ENCODE data around the gene UBAC2.
A peak's percentile ranks its signal among the peaks of the same experiment; 100 is the strongest.

The UBAC2 gene

DNA sequence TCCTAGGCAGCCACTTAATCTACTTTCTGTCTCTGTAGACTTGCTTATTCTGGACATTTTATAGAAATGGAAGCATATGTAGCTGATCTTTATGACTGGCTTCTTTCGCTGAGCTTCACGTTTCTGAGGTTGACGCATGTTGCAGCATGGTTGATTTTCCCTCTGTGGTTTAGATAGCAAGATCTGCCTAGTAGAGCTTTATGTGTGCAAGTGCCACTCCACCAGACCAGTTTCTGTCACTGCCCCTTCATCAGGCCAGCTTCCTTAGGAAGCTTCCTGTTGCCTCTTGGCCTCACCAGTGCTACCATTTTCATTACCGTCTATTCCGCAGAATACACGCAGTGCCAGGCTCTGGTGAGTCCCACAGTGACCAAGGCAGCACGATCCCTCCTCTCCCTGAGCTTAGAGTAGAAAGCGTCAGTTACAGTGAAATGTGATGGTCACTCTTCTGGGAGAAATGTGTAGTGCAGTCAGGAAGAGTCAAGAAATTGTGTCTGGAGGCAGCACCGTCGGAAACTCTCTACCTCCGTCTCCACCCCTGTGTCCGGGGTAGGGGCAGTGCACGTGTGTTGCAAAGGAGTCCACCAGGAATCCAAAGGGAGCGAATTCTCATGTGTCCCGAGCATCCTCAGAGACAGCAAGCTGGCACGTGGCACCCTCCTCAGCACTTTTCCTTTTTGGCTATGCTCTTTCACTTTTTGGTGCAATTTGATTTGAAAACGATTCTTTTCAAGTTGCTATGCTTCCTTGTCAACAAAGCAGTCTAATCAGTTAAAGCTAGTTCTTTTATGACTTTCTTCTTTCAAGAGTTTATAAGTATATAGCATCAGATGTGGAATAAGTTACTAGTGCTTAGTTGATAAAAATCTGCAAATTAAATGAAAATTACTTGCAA is 151.9 kb downstream of the UBAC2 start:
- Mint-ChIP-seq H3K4me1 (ENCODE audit: low read depth) (peaks cover 84% of the 10 kb centered on the region), H3K27ac (peak overlapping the region; percentile 99), H3K4me3 (peak overlapping the region; percentile 70), H3K9me3 (no peaks in the 10 kb centered on the region), H3K27me3 (no peaks in the 10 kb centered on the region), H3K36me3 (ENCODE audit: low read depth) (peaks cover 76% of the 10 kb centered on the region)

GRCh38 chr13:99353246-99353600 is 152.6 kb downstream of the UBAC2 start:
- peaks cover 84% of the 10 kb centered on the region for H3K4me1 Mint-ChIP-seq (ENCODE audit: low read depth)
- no peaks in the 10 kb centered on the region for H3K27me3 Mint-ChIP-seq
- H3K27ac Mint-ChIP-seq, result peak overlapping the region; percentile 99
- H3K36me3 Mint-ChIP-seq (ENCODE audit: low read depth), result peaks cover 76% of the 10 kb centered on the region
- no peaks in the 10 kb centered on the region for H3K9me3 Mint-ChIP-seq
- H3K4me3 Mint-ChIP-seq, result peak overlapping the region; percentile 70

- peaks cover 74% of the 10 kb centered on the region for H3K36me3 Mint-ChIP-seq (ENCODE audit: low read depth)
Measured at GRCh38 chr13:99353836-99354235, 153.2 kb downstream of the UBAC2 start.

GRCh38 chr13:99354371-99354951 is 153.8 kb downstream of the UBAC2 start:
- H3K27ac Mint-ChIP-seq, result peak overlapping the region; percentile 99
- H3K36me3 Mint-ChIP-seq (ENCODE audit: low read depth), result peaks cover 74% of the 10 kb centered on the region
- H3K4me3 Mint-ChIP-seq, result peak overlapping the region; percentile 70
- no peaks in the 10 kb centered on the region for H3K9me3 Mint-ChIP-seq
- peaks cover 94% of the 10 kb centered on the region for H3K4me1 Mint-ChIP-seq (ENCODE audit: low read depth)
- H3K27me3 Mint-ChIP-seq, result no peaks in the 10 kb centered on the region

More at GRCh38 chr13:99353836-99354235, 153.2 kb downstream of the UBAC2 start:
- Mint-ChIP-seq H3K27ac (peak overlapping the region; percentile 99), H3K4me3 (peak overlapping the region; percentile 70), H3K27me3 (no peaks in the 10 kb centered on the region), H3K9me3 (no peaks in the 10 kb centered on the region), H3K4me1 (ENCODE audit: low read depth) (peaks cover 87% of the 10 kb centered on the region)

DNA sequence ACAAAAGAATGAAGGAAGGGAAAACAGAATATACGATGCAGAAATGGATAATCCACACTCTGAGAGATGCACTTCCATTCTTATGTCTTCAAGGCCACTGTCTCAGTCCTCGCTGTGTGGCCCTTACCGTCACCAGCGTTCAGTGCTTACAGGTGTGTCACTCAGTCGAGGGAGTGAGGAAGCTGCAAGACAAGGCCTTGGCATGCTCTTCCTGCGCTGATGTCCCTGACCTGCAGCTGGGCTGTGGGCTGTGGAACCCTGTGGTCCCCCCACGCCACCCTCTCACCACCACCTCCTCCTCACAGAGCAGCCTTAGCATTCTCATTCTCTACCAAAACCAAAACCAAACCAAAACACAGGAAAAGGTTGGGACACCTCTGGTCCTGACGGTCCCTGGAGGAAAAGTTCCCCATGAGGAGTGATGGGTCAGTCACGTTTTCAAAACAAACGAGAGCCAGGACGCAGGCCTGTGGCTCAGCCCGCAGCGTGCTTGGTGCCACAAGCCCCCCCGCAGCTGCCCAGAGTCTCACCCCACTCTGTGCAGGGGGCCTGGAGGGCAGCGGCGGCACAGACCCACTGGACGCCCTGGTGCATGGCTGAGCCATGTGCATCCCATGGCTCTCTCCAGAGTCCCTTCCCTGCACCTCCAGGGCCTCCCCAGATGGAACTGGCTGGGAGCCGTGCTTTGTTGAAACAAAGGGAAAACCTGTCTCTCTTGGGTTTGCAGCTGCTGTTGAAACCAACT is 154.8 kb downstream of the UBAC2 start:
- Mint-ChIP-seq H3K4me3 (peak overlapping the region; percentile 70), H3K27me3 (no peaks in the 10 kb centered on the region), H3K9me3 (no peaks in the 10 kb centered on the region), H3K4me1 (ENCODE audit: low read depth) (peaks cover 99% of the 10 kb centered on the region), H3K36me3 (ENCODE audit: low read depth) (peaks cover 77% of the 10 kb centered on the region), H3K27ac (peak overlapping the region; percentile 99)

GRCh38 chr13:99356012-99356261 is 155.3 kb downstream of the UBAC2 start:
- Mint-ChIP-seq H3K27ac (peak overlapping the region; percentile 99), H3K27me3 (no peaks in the 10 kb centered on the region), H3K36me3 (ENCODE audit: low read depth) (peaks cover 77% of the 10 kb centered on the region), H3K4me3 (peak overlapping the region; percentile 70), H3K9me3 (no peaks in the 10 kb centered on the region), H3K4me1 (ENCODE audit: low read depth) (peaks cover 99% of the 10 kb centered on the region)

- Mint-ChIP-seq H3K4me1 (ENCODE audit: low read depth) (peaks cover 99% of the 10 kb centered on the region), H3K9me3 (no peaks in the 10 kb centered on the region), H3K27me3 (no peaks in the 10 kb centered on the region), H3K4me3 (peak overlapping the region; percentile 70), H3K27ac (peak overlapping the region; percentile 99), H3K36me3 (ENCODE audit: low read depth) (peaks cover 79% of the 10 kb centered on the region)
Measured at GRCh38 chr13:99356262-99357091, 155.8 kb downstream of the UBAC2 start.

DNA sequence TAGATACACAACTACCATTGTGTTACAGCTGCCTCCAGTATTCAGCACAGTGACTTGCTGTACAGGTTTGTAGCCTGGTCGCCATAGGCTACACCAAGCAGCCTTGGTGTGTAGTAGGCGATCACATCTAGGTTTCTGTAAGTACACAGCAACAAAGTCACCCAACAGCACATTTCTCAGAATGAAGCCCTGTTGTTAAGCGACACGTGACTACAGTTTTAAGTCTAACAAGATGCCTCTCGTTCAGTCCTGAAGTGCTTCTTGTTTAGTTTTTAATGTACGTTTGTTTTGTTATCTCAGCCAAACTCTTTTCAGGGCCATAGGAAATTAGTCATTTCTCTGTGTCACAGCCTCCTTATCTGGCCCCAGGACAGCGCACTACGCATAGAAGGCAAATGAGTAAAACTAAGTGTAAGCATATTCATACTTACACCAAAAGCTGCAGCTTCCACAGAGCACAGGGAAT is 156.5 kb downstream of the UBAC2 start:
- peaks cover 79% of the 10 kb centered on the region for H3K36me3 Mint-ChIP-seq (ENCODE audit: low read depth)
- peaks cover 98% of the 10 kb centered on the region for H3K4me1 Mint-ChIP-seq (ENCODE audit: low read depth)
- peak overlapping the region; percentile 70 for H3K4me3 Mint-ChIP-seq
- peak overlapping the region; percentile 99 for H3K27ac Mint-ChIP-seq
- no peaks in the 10 kb centered on the region for H3K27me3 Mint-ChIP-seq
- H3K9me3 Mint-ChIP-seq, result no peaks in the 10 kb centered on the region

DNA sequence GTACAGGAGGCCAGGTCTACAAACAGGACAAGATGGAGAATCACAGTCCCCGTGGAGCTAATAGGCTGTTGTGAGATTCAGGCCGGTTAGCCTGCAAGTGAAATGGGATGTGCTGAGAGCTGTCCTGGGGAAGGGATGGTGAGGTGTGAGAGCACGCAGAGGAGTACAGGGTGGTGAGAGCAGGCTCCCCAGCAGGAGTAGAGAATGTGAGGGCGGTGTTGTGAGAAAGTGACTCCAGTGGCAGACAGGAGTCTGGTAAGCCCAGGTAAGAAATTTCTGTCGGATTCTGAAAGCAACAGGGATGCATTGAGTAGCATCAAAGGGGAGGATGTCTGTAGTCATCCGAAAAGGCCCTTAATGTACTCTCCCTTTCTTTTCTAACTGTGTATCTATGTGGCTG is 157.3 kb downstream of the UBAC2 start:
- Mint-ChIP-seq H3K27me3 (no peaks in the 10 kb centered on the region), H3K4me3 (peak overlapping the region; percentile 70), H3K27ac (peak overlapping the region; percentile 99), H3K36me3 (ENCODE audit: low read depth) (peaks cover 78% of the 10 kb centered on the region), H3K9me3 (no peaks in the 10 kb centered on the region), H3K4me1 (ENCODE audit: low read depth) (peaks cover 98% of the 10 kb centered on the region)

- Mint-ChIP-seq H3K9me3 (no peaks in the 10 kb centered on the region), H3K4me3 (no peak overlapping the region), H3K4me1 (ENCODE audit: low read depth) (peaks cover 98% of the 10 kb centered on the region), H3K27me3 (no peaks in the 10 kb centered on the region), H3K36me3 (ENCODE audit: low read depth) (peaks cover 70% of the 10 kb centered on the region), H3K27ac (peak overlapping the region; percentile 32)
Measured at GRCh38 chr13:99359528-99359927, 158.9 kb downstream of the UBAC2 start.

- no peak overlapping the region for H3K4me3 Mint-ChIP-seq
- H3K27ac Mint-ChIP-seq, result peak overlapping the region; percentile 28
- H3K36me3 Mint-ChIP-seq (ENCODE audit: low read depth), result peaks cover 74% of the 10 kb centered on the region
- H3K4me1 Mint-ChIP-seq (ENCODE audit: low read depth), result peaks cover 98% of the 10 kb centered on the region
- no peaks in the 10 kb centered on the region for H3K9me3 Mint-ChIP-seq
- H3K27me3 Mint-ChIP-seq, result no peaks in the 10 kb centered on the region
Measured at GRCh38 chr13:99360696-99361095, 160.0 kb downstream of the UBAC2 start.

DNA sequence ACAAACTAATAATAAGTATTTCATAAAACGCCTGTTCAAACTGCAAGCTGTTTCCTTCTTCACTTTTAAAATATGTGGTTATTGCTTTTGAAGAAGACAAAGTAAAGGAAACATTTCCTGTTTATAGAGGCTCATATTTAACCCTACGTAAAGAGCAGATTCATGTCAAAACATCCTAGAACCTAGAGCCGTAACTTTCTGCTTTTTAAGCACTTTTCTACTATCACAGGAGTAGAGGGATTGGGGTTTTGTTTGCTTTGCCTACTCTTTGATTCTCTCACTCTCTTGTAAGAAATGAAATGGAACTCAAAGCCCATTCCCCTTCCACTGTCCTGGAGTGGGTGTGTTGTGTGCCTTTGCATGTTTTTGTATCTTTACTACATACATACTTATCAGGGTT is 160.5 kb downstream of the UBAC2 start:
- peaks cover 74% of the 10 kb centered on the region for H3K36me3 Mint-ChIP-seq (ENCODE audit: low read depth)

GRCh38 chr13:99362362-99362761 is 161.7 kb downstream of the UBAC2 start:
- peaks cover 66% of the 10 kb centered on the region for H3K36me3 Mint-ChIP-seq (ENCODE audit: low read depth)

More for the DNA sequence above, 160.5 kb downstream of the UBAC2 start:
- Mint-ChIP-seq H3K27me3 (no peaks in the 10 kb centered on the region), H3K9me3 (no peaks in the 10 kb centered on the region), H3K4me3 (peak overlapping the region; percentile 44), H3K27ac (peak overlapping the region; percentile 76), H3K4me1 (ENCODE audit: low read depth) (peaks cover 98% of the 10 kb centered on the region)

GRCh38 chr13:99363391-99363790 is 162.7 kb downstream of the UBAC2 start:
- H3K36me3 Mint-ChIP-seq (ENCODE audit: low read depth), result peaks cover 68% of the 10 kb centered on the region
- H3K9me3 Mint-ChIP-seq, result no peaks in the 10 kb centered on the region
- H3K27me3 Mint-ChIP-seq, result no peaks in the 10 kb centered on the region
- peak overlapping the region; percentile 17 for H3K27ac Mint-ChIP-seq
- peaks cover 99% of the 10 kb centered on the region for H3K4me1 Mint-ChIP-seq (ENCODE audit: low read depth)
- no peak overlapping the region for H3K4me3 Mint-ChIP-seq

More at GRCh38 chr13:99362362-99362761, 161.7 kb downstream of the UBAC2 start:
- Mint-ChIP-seq H3K27me3 (no peaks in the 10 kb centered on the region), H3K4me1 (ENCODE audit: low read depth) (peaks cover 98% of the 10 kb centered on the region), H3K4me3 (no peak overlapping the region), H3K27ac (peak overlapping the region; percentile 64), H3K9me3 (no peaks in the 10 kb centered on the region)

Measured in stimulated activated naive CD8-positive, alpha-beta T cell treated with anti-CD3 and anti-CD28 coated beads, Interleukin-15, Interleukin-2, amounts not matched to agents 100 ng/mL and 50 ng/mL, for 24 hours (primary cell).